ENCODE measurements around the gene MORN4. TPM values are rescaled to one million over a fixed set of nuclear protein-coding genes. Genes with fewer than 3 reads are reported as not detected.
"Not testable (repeated sequence)": the region's sequence is repeated elsewhere in the genome, so short reads cannot be mapped to it uniquely, and the experiment has no call there.

Gene MORN4
- total RNA-seq, 2 donors from 2014 or later, result 0.35 to 1.2 TPM

DNA sequence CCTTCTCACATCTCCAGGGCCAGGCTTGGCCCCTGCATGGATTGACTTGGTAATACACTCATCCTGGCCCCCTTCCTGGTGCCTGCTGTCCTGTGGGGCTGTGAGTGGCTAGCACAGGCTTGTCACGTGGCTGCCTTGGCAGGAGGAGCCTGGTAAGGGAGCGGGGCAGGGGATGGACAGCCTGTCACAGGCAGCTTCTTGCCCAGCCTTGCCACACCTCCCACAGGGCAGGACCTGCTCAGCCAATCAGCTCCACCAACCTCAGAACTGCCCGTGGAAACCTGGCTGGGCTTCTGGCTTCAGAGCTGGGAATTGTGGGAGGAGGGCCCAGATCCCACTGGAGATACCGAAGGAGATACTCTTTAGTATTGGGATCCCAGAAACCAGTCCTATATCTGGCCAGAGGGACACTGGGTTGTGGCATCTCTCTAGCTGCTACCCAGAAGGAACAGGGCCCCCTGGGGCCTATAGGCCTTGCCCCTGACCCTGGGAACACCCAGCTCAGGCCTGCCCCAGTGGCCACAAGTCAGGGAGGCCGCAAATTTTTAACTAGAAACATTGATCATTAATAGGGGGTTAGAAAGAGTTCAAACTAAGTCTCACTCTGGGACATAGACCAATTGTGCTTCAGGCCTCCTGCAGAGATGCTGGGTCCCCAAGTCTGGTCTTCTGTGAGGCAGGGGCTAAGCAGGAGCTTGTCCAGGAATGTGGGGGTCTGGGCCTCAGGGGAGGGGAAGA is 49.1 kb downstream of the MORN4 start, which contains the start of gene HOGA1:
TSS of gene HOGA1 (plus strand) at position 330 of the 738 bp plus-strand sequence. CDS start at position 645, 315 bp downstream.
- no peaks in the 10 kb centered on the region for H3K9me3 ChIP-seq (ENCODE audit: control insufficient read depth, low read length, poor library complexity, severe bottlenecking)
- peaks cover 6% of the 10 kb centered on the region for H3K27me3 Mint-ChIP-seq
- ATAC-seq (no peak), DNase-seq (no peak)
- H3K4me3 Mint-ChIP-seq, result no peak within 1 kb of the TSS
- no peaks in the 10 kb centered on the region for H3K36me3 Mint-ChIP-seq (ENCODE audit: low read depth)
- H3K27ac Mint-ChIP-seq, result no peak within 1 kb of the TSS
- H3K4me1 Mint-ChIP-seq, result peaks cover 3% of the 10 kb centered on the region

- ATAC-seq (no peak), DNase-seq (no peak)
- no peaks in the 10 kb centered on the region for H3K9me3 ChIP-seq (ENCODE audit: control insufficient read depth, low read length, poor library complexity, severe bottlenecking)
- Mint-ChIP-seq H3K27me3 (peaks cover 6% of the 10 kb centered on the region), H3K4me3 (no peak overlapping the region), H3K36me3 (ENCODE audit: low read depth) (no peaks in the 10 kb centered on the region), H3K27ac (no peak overlapping the region), H3K4me1 (peaks cover 3% of the 10 kb centered on the region)
These were observed 49.8 kb downstream of the MORN4 start for GRCh38 chr10:97583476-97583875.

- DNase-seq (no peak), ATAC-seq (no peak)
- Mint-ChIP-seq H3K4me3 (no peak overlapping the region), H3K36me3 (ENCODE audit: low read depth) (no peaks in the 10 kb centered on the region), H3K27me3 (peaks cover 6% of the 10 kb centered on the region), H3K27ac (no peak overlapping the region), H3K4me1 (peaks cover 3% of the 10 kb centered on the region)
- no peaks in the 10 kb centered on the region for H3K9me3 ChIP-seq (ENCODE audit: control insufficient read depth, low read length, poor library complexity, severe bottlenecking)
These were observed 51.1 kb downstream of the MORN4 start for GRCh38 chr10:97582169-97582568.

DNA sequence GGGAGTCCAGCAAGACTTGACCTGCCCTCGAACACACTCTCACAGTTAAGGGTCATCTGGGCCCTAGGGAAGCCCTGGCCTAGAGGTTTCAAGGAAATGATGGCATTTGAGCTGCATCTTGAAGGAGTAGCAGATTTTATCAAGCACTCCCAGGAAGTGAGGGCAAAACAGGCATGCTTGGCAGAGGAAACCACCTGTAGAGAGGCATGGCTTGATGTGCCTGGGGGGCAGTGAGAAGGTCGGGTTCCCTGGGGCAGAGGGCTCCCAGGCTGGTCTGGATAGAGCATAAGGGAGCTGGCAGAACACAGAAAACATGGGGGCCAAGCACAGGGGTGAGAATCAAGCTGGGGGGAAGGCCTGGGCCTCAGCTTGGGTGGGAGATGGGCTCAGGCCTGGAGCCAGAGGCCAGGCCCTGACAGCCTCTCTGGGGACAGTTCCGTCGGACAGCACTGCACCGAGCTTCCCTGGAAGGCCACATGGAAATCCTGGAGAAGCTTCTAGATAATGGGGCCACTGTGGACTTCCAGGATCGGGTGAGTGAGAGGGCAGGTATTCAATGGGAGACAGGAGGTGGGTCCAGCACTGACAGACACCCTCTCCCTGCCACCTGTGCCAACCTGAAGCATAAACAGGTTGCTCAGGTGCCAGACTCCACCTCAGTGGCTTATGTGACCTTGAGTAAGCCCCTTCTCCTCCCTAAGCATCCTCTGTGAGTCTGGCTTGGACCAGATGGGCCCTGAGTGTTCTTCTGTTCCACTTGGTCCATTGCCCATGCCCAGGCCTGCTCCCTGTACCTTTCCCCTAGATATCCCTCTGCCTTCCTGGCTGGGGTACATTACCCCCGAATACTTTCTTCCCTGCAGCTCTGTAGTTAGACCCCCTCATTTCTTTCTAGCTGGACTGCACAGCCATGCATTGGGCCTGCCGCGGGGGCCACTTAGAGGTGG is 52.6 kb downstream of the MORN4 start:
- peak overlapping the region; percentile 67 for H3K27ac Mint-ChIP-seq
- ATAC-seq (no peak), DNase-seq (no peak)
- peaks cover 3% of the 10 kb centered on the region for H3K4me1 Mint-ChIP-seq
- peaks cover 6% of the 10 kb centered on the region for H3K27me3 Mint-ChIP-seq
- H3K9me3 ChIP-seq (ENCODE audit: control insufficient read depth, low read length, poor library complexity, severe bottlenecking), result no peaks in the 10 kb centered on the region
- H3K4me3 Mint-ChIP-seq, result no peak overlapping the region
- H3K36me3 Mint-ChIP-seq (ENCODE audit: low read depth), result no peaks in the 10 kb centered on the region

- Mint-ChIP-seq H3K36me3 (ENCODE audit: low read depth) (no peaks in the 10 kb centered on the region), H3K27ac (no peak overlapping the region), H3K4me3 (no peak overlapping the region), H3K4me1 (peaks cover 3% of the 10 kb centered on the region), H3K27me3 (peaks cover 6% of the 10 kb centered on the region)
- ATAC-seq (no peak), DNase-seq (no peak)
- no peaks in the 10 kb centered on the region for H3K9me3 ChIP-seq (ENCODE audit: control insufficient read depth, low read length, poor library complexity, severe bottlenecking)
These were observed 55.0 kb downstream of the MORN4 start for GRCh38 chr10:97578171-97578844.

GRCh38 chr10:97577701-97578100 is 55.6 kb downstream of the MORN4 start:
- Mint-ChIP-seq H3K36me3 (ENCODE audit: low read depth) (no peaks in the 10 kb centered on the region), H3K4me1 (peaks cover 3% of the 10 kb centered on the region), H3K4me3 (no peak overlapping the region), H3K27ac (no peak overlapping the region), H3K27me3 (peaks cover 6% of the 10 kb centered on the region)
- no peak for ATAC-seq
- no peaks in the 10 kb centered on the region for H3K9me3 ChIP-seq (ENCODE audit: control insufficient read depth, low read length, poor library complexity, severe bottlenecking)
- DNase-seq, result no peak

- not testable (repeated sequence) for H3K4me1 Mint-ChIP-seq; H3K27me3 Mint-ChIP-seq; H3K27ac Mint-ChIP-seq; H3K9me3 ChIP-seq (ENCODE audit: control insufficient read depth, low read length, poor library complexity, severe bottlenecking); DNase-seq; ATAC-seq; H3K4me3 Mint-ChIP-seq; H3K36me3 Mint-ChIP-seq (ENCODE audit: low read depth)
These were observed 56.8 kb downstream of the MORN4 start for GRCh38 chr10:97576487-97576886.

DNA sequence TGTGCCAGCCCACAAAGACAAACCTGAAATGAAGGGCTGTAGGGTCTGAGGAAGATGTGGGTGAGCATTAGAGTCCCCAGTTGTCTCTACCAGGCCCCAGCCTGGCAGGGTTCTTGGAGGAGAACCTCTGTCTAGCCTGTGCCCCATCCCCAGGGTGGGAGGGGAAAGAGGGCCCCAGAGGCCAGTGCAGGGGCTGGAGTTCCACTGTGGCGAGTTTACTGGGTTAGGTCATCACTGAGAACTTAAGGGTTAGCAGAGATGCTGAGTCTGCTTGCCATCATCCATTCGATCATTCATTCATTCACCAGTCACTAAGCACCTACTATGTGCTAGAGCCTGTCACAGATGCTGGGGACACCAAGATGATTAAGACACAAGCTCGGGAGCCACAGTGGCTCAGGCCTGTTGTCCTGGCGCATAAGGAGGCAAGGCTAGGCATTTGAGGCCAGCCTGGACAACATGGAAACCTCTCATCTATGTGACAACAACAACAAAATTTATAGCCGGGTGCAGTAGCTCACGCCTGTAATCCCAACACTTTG is 58.1 kb downstream of the MORN4 start:
- Mint-ChIP-seq H3K4me3 (no peak overlapping the region), H3K27me3 (peaks cover 6% of the 10 kb centered on the region), H3K27ac (no peak overlapping the region), H3K4me1 (peaks cover 3% of the 10 kb centered on the region), H3K36me3 (ENCODE audit: low read depth) (no peaks in the 10 kb centered on the region)
- DNase-seq, result no peak
- no peak for ATAC-seq
- no peaks in the 10 kb centered on the region for H3K9me3 ChIP-seq (ENCODE audit: control insufficient read depth, low read length, poor library complexity, severe bottlenecking)

DNA sequence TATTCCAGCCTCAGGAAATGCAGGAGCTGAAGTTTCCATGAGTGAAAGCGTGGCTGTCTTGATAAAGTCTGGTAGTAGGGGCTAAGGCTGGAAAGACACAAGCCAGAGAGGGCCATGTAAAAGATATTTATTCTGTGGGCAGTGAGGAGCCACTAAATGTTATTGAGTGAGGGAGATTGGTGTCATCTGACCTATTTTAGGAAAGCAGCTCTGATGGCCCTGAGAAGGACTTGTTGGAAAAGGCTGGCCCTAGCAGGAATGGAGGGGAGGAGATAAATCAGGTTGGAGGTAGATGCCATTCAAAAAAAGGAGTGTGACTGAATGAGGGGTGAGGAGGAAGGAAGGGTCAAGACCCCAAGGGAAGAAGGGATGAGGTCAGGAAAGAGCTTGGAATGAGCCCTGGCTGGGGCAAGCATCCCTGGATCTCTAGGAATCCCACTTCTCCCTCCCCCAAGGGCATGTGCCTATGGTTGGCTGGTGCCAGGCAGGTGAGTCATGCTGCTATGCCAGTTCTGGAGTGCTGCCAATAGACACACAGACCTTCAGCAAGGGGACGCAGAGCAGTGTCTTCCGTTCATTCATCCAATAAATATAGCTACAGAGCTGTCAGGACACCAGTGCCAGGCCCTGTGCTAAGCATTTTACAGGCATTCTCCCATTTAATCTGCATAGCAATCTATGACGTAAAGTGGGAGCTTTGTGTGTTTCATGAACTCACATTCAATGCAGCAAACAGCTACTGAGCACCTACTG is 58.8 kb downstream of the MORN4 start:
- Mint-ChIP-seq H3K36me3 (ENCODE audit: low read depth) (no peaks in the 10 kb centered on the region), H3K27me3 (peaks cover under 1% of the 10 kb centered on the region), H3K4me1 (no peaks in the 10 kb centered on the region), H3K27ac (no peak overlapping the region), H3K4me3 (no peak overlapping the region)
- ATAC-seq (no peak), DNase-seq (no peak)
- no peaks in the 10 kb centered on the region for H3K9me3 ChIP-seq (ENCODE audit: control insufficient read depth, low read length, poor library complexity, severe bottlenecking)

DNA sequence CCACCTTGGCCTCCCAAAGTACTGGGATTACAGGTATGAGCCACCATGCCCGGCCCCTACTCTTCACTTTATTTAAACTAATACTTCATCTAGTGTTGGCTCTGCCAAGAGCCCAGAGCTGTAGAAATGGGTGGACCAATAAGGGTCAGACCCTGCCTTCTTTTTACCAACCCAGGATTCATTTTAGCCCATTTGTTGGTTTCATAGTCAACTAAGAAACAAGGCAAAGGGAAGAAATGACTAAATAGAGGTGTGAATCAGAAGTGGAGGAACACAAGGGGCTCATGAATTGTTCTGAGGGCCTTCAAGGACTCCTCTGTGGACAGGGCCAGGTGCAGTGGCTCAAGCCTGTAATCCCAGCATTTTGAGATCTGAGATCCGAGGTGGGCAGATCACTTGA is 59.6 kb downstream of the MORN4 start:
- no peak for DNase-seq
- H3K4me1 Mint-ChIP-seq, result no peaks in the 10 kb centered on the region
- no peak for ATAC-seq
- no peak overlapping the region for H3K27ac Mint-ChIP-seq
- no peaks in the 10 kb centered on the region for H3K9me3 ChIP-seq (ENCODE audit: control insufficient read depth, low read length, poor library complexity, severe bottlenecking)
- H3K4me3 Mint-ChIP-seq, result no peak overlapping the region
- no peaks in the 10 kb centered on the region for H3K27me3 Mint-ChIP-seq
- no peaks in the 10 kb centered on the region for H3K36me3 Mint-ChIP-seq (ENCODE audit: low read depth)

GRCh38 chr10:97573021-97573420 is 60.3 kb downstream of the MORN4 start:
- Mint-ChIP-seq H3K27ac (no peak overlapping the region), H3K4me1 (no peaks in the 10 kb centered on the region), H3K27me3 (no peaks in the 10 kb centered on the region), H3K4me3 (no peak overlapping the region), H3K36me3 (ENCODE audit: low read depth) (no peaks in the 10 kb centered on the region)
- ATAC-seq (no peak), DNase-seq (no peak)
- H3K9me3 ChIP-seq (ENCODE audit: control insufficient read depth, low read length, poor library complexity, severe bottlenecking), result no peaks in the 10 kb centered on the region

DNA sequence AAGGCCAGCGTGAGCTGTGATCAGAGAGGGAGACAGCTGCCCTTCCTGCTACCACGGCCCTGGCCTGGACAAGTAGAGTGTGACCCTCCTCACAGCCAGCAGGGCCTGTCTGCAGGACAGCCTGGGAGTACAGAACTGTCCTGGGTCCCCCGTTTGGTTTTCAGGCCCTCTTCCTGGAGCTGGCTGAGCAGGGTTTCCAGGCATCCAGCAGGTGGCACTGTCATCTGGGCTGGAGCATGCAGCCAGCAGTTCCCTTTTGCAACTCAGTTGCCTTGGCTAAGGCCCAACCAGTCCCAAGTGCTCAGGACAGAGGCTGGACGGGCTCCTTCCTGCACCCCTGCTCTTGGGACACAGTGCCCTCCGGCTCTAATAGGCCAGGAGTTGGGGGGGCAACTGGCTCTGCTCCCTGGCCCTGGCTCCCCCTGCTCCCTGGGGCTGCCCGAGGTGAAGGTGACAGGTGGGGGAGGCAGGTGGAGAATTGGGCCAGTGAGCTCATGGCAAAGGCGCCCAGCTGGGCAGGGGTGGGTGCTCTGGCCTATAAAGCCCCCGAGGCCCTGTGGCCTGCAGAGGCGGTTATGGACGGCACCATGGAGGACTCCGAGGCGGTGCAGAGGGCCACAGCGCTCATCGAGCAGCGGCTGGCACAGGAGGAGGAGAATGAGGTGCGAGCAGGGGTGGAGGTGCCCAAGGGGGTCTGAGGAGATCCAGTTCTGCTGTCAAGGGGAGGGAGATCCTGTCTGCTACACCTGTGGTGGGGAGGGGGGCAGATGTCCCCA is 60.9 kb downstream of the MORN4 start, which contains the start of gene ANKRD2:
TSS of gene ANKRD2 (plus strand) at position 566 of the 776 bp plus-strand sequence. CDS start at position 576, 10 bp downstream.
- H3K4me1 Mint-ChIP-seq, result no peaks in the 10 kb centered on the region
- H3K27me3 Mint-ChIP-seq, result no peaks in the 10 kb centered on the region
- ATAC-seq (peak; percentile 72), DNase-seq (peak in 1 of 3 donors; percentile 34)
- H3K4me3 Mint-ChIP-seq, result no peak within 1 kb of the TSS
- H3K36me3 Mint-ChIP-seq (ENCODE audit: low read depth), result no peaks in the 10 kb centered on the region
- no peak within 1 kb of the TSS for H3K27ac Mint-ChIP-seq
- H3K9me3 ChIP-seq (ENCODE audit: control insufficient read depth, low read length, poor library complexity, severe bottlenecking), result no peaks in the 10 kb centered on the region
